Neural cell (in vitro differentiated cells): ENCODE measurements around the gene MALL. TPM values are rescaled to one million over a fixed set of nuclear protein-coding genes. Genes with fewer than 3 reads are reported as not detected.

Experiments
- H2AFZ ChIP-seq: fragments of 200-600, 300-800 bp; sonication (generic), shearing (Covaris generic); 2 replicates; pipeline ENCODE4 v1.6.0; 2014; ENCODE audit warnings: low read depth, mild to moderate bottlenecking, antibody characterized with exemption, low read length, moderate library complexity
- H3F3A ChIP-seq: fragments of 200-600 bp; shearing (Covaris generic); 2 replicates; pipeline ENCODE4 v1.6.1; 2016; ENCODE audit warnings: mild to moderate bottlenecking, moderate library complexity, mixed read lengths, antibody characterized with exemption, low read length; ENCODE audit not compliant: insufficient read depth, poor library complexity, severe bottlenecking
- H3K27ac ChIP-seq: fragments of 200-600, 300-800 bp; sonication (generic), shearing (Covaris generic); 2 replicates; pipeline ENCODE4 v1.5.1; 2014; ENCODE audit warnings: mild to moderate bottlenecking, low read length, moderate library complexity
- H3K27me3 ChIP-seq: fragments of 300-800, 200-600 bp; sonication (generic), shearing (Covaris generic); 2 replicates; pipeline ENCODE4 v1.6.0; 2014; ENCODE audit warnings: mild to moderate bottlenecking, low read depth, low read length, moderate library complexity; ENCODE audit not compliant: insufficient read depth
- H3K36me3 ChIP-seq: fragments of 300-800, 200-600 bp; sonication (generic), shearing (Covaris generic); 2 replicates; pipeline ENCODE4 v1.5.1; 2014; ENCODE audit warnings: mild to moderate bottlenecking, antibody characterized with exemption, low read length, moderate library complexity; ENCODE audit not compliant: insufficient read depth
- H3K4me2 ChIP-seq: fragments of 300-800, 200-600 bp; sonication (generic), shearing (Covaris generic); 2 replicates; pipeline ENCODE4 v1.6.0; 2014; ENCODE audit warnings: mild to moderate bottlenecking, low read length
- H3K4me3 ChIP-seq: fragments of 300-800, 200-600 bp; sonication (generic), shearing (Covaris generic); 2 replicates; pipeline ENCODE4 v1.5.1; 2014; ENCODE audit warnings: mild to moderate bottlenecking, low read length, moderate library complexity
- H3K79me2 ChIP-seq: fragments of 200-600 bp; shearing (Covaris generic); replicated peaks from 2 replicates; pipeline ENCODE4 v1.6.0; 2014; ENCODE audit warnings: mild to moderate bottlenecking, low read length, moderate library complexity; ENCODE audit not compliant: insufficient read depth
- H3K9ac ChIP-seq: fragments of 300-800, 200-600 bp; sonication (generic), shearing (Covaris generic); 2 replicates; pipeline ENCODE4 v1.6.1; 2016; ENCODE audit warnings: mild to moderate bottlenecking, low read length, mixed read lengths
- H3K9me2 ChIP-seq: fragments of 200-600 bp; shearing (Covaris generic); 2 replicates; pipeline ENCODE4 v1.6.1; 2016; ENCODE audit warnings: mild to moderate bottlenecking, low read length, mixed read lengths; ENCODE audit not compliant: insufficient read depth
- H3K9me3 ChIP-seq: fragments of 200-600, 300-800 bp; sonication (generic), shearing (Covaris generic); 2 replicates; pipeline ENCODE4 v1.6.1; 2016; ENCODE audit warnings: mild to moderate bottlenecking, mixed run types, low read length, moderate library complexity, mixed read lengths
- H4K20me1 ChIP-seq: fragments of 200-600 bp; shearing (Covaris generic); 2 replicates; pipeline ENCODE4 v1.6.1; 2016; ENCODE audit warnings: mild to moderate bottlenecking, mixed run types; ENCODE audit not compliant: insufficient read depth
- EP300 ChIP-seq: fragments of 450-650 bp; conservative IDR thresholded peaks from 2 replicates; pipeline ENCODE4 v1.6.1; 2014; ENCODE audit warnings: antibody characterized with exemption, mild to moderate bottlenecking, moderate library complexity; ENCODE audit not compliant: poor library complexity, severe bottlenecking
- EZH2 ChIP-seq: fragments of 200-600, 300-800 bp; shearing (Covaris generic), sonication (generic); IDR thresholded peaks from 2 replicates; pipeline ENCODE4 v1.6.1; 2014; ENCODE audit warnings: antibody characterized with exemption, low read length, borderline replicate concordance, mild to moderate bottlenecking; ENCODE audit not compliant: insufficient read depth, poor library complexity, severe bottlenecking
- MXI1 ChIP-seq: fragments of 450-650 bp; conservative IDR thresholded peaks from 2 replicates; pipeline ENCODE4 v1.6.1; 2014; ENCODE audit warnings: antibody characterized with exemption, mild to moderate bottlenecking; ENCODE audit not compliant: poor library complexity, severe bottlenecking
- POLR2AphosphoS5 ChIP-seq: IDR thresholded peaks from 2 replicates; pipeline ENCODE4 v1.6.1; 2012
- RAD21 ChIP-seq: fragments of 450-650 bp; conservative IDR thresholded peaks from 2 replicates; pipeline ENCODE4 v1.6.1; 2014; ENCODE audit warnings: antibody characterized with exemption, mild to moderate bottlenecking, moderate library complexity
- SMC3 ChIP-seq: fragments of 450-650 bp; conservative IDR thresholded peaks from 2 replicates; pipeline ENCODE4 v1.6.1; 2014; ENCODE audit warnings: antibody characterized with exemption, mild to moderate bottlenecking, moderate library complexity; ENCODE audit not compliant: poor library complexity
- TAF1 ChIP-seq: IDR thresholded peaks from 2 replicates; pipeline ENCODE4 v1.6.1; 2012; ENCODE audit warnings: low read depth
- polyA plus RNA-seq: library from polyadenylated mRNA; depleted of rRNA; stranded (reverse); fragments of >200 nt; gene quantifications from 2 replicates; pipeline ENCODE4 v1.2.3, GENCODE V29; 2014
- TF ChIP-seq, protein P1 (sequence below): IDR thresholded peaks from 2 replicates; pipeline ENCODE4 v1.6.1; 2012; ENCODE audit warnings: borderline replicate concordance
- TF ChIP-seq, protein P2 (sequence below): fragments of 450-650 bp; IDR thresholded peaks from 2 replicates; pipeline ENCODE4 v1.5.1; 2014; ENCODE audit warnings: antibody characterized with exemption, mild to moderate bottlenecking, moderate library complexity; ENCODE audit not compliant: poor library complexity, severe bottlenecking

Gene MALL
- polyA plus RNA-seq, 1 donor from 2014 or later = not detected

DNA sequence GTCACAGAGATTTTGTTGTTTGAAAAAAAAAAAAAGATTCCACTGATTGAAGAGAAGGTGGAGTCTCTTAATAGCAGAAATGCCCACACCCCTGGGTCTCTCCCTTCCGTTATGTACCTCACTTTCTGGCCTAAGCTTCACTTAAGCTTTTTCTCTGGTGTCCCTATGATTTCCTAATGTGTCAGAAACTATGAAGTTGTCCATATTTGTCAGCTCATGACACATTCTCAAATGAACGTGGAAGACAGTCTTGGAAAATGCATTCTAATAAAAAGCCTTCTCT lies 5.4 kb upstream of the MALL start:
- H3K27ac ChIP-seq = no peak overlapping the region
- no peak overlapping the region for H3K4me2 ChIP-seq
- H3K79me2 ChIP-seq = no peaks in the 10 kb centered on the region
- H3K36me3 ChIP-seq = no peaks in the 10 kb centered on the region
- peaks cover 6% of the 10 kb centered on the region for H3K27me3 ChIP-seq
- no peak for TF ChIP-seq EP300
- no peak for TF ChIP-seq MXI1
- TF ChIP-seq, protein P1, sequence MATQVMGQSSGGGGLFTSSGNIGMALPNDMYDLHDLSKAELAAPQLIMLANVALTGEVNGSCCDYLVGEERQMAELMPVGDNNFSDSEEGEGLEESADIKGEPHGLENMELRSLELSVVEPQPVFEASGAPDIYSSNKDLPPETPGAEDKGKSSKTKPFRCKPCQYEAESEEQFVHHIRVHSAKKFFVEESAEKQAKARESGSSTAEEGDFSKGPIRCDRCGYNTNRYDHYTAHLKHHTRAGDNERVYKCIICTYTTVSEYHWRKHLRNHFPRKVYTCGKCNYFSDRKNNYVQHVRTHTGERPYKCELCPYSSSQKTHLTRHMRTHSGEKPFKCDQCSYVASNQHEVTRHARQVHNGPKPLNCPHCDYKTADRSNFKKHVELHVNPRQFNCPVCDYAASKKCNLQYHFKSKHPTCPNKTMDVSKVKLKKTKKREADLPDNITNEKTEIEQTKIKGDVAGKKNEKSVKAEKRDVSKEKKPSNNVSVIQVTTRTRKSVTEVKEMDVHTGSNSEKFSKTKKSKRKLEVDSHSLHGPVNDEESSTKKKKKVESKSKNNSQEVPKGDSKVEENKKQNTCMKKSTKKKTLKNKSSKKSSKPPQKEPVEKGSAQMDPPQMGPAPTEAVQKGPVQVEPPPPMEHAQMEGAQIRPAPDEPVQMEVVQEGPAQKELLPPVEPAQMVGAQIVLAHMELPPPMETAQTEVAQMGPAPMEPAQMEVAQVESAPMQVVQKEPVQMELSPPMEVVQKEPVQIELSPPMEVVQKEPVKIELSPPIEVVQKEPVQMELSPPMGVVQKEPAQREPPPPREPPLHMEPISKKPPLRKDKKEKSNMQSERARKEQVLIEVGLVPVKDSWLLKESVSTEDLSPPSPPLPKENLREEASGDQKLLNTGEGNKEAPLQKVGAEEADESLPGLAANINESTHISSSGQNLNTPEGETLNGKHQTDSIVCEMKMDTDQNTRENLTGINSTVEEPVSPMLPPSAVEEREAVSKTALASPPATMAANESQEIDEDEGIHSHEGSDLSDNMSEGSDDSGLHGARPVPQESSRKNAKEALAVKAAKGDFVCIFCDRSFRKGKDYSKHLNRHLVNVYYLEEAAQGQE = no peak
- no peak for TF ChIP-seq TAF1
- no peak for TF ChIP-seq EZH2
- no peak for TF ChIP-seq RAD21
- TF ChIP-seq, protein P2, sequence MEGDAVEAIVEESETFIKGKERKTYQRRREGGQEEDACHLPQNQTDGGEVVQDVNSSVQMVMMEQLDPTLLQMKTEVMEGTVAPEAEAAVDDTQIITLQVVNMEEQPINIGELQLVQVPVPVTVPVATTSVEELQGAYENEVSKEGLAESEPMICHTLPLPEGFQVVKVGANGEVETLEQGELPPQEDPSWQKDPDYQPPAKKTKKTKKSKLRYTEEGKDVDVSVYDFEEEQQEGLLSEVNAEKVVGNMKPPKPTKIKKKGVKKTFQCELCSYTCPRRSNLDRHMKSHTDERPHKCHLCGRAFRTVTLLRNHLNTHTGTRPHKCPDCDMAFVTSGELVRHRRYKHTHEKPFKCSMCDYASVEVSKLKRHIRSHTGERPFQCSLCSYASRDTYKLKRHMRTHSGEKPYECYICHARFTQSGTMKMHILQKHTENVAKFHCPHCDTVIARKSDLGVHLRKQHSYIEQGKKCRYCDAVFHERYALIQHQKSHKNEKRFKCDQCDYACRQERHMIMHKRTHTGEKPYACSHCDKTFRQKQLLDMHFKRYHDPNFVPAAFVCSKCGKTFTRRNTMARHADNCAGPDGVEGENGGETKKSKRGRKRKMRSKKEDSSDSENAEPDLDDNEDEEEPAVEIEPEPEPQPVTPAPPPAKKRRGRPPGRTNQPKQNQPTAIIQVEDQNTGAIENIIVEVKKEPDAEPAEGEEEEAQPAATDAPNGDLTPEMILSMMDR = no peak
- TF ChIP-seq SMC3 = no peak
- H3F3A ChIP-seq = no peaks in the 10 kb centered on the region
- H4K20me1 ChIP-seq = no peaks in the 10 kb centered on the region
- H3K9me2 ChIP-seq = no peaks in the 10 kb centered on the region
- no peak overlapping the region for H3K4me3 ChIP-seq
- no peak overlapping the region for H3K9ac ChIP-seq
- no peak overlapping the region for H2AFZ ChIP-seq
- no peaks in the 10 kb centered on the region for H3K9me3 ChIP-seq

DNA sequence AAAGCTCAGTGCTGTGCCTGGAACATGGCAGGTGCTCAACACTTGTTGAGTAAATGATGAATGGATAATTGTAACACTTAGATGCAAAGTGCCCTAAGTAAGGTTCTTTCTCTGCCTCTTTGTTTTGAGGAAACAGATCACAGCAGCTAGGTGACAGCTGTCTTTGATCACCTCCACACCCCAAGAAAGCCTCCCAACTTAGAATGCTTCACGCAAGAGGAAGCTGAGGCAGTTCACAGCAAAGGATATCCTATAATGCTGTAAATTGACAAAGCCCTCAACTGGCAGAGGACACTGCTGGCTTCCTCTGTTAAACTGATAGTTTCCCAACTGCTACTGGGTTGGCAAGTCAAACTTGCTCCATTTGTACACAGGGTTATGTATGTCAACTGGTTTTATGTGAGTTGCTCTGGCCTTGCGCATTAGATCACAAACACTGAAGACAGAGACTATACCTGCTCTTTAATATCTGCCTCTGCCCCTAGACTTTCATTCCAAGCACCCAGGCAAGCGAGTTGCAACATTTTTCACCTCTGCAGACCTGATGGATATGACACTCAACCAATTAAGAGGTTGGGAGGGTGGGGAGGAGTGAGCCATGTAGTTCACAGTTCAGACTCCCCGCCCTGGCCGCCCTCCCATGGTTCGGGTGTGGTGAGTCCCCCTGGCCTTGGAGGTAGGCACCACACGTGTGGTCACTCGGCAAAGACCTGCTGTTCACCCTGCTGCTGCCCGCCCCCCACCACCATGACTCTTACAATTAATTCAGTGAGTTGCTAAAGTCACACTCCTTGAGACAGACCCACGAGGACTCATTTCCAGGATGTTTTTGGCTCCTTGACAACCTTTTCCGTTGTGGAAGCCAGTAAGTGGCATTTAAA lies 4.8 kb upstream of the MALL start:
- TF ChIP-seq RAD21 (no peak), MXI1 (no peak), SMC3 (no peak), TAF1 (no peak), POLR2AphosphoS5 (no peak), EZH2 (no peak), EP300 (no peak)
- TF ChIP-seq, protein P2 = no peak
- TF ChIP-seq, protein P1 = no peak
- Histone ChIP-seq H3K27ac (no peak overlapping the region), H3K9me2 (no peaks in the 10 kb centered on the region), H3K9me3 (no peaks in the 10 kb centered on the region), H4K20me1 (no peaks in the 10 kb centered on the region), H3K79me2 (no peaks in the 10 kb centered on the region), H3K36me3 (no peaks in the 10 kb centered on the region), H2AFZ (no peak overlapping the region), H3K9ac (no peak overlapping the region), H3K27me3 (peaks cover 12% of the 10 kb centered on the region), H3K4me3 (no peak overlapping the region), H3F3A (no peaks in the 10 kb centered on the region), H3K4me2 (no peak overlapping the region)
